Fibroblast of gingiva (primary cell): Measurements from ENCODE around the gene TTLL1.

Source experiments
- DNase-seq: peaks from one replicate; pipeline ENCODE4 v3.0.0-alpha.2; 2011; ENCODE audit warnings: low read depth

TTLL1 gene

DNA sequence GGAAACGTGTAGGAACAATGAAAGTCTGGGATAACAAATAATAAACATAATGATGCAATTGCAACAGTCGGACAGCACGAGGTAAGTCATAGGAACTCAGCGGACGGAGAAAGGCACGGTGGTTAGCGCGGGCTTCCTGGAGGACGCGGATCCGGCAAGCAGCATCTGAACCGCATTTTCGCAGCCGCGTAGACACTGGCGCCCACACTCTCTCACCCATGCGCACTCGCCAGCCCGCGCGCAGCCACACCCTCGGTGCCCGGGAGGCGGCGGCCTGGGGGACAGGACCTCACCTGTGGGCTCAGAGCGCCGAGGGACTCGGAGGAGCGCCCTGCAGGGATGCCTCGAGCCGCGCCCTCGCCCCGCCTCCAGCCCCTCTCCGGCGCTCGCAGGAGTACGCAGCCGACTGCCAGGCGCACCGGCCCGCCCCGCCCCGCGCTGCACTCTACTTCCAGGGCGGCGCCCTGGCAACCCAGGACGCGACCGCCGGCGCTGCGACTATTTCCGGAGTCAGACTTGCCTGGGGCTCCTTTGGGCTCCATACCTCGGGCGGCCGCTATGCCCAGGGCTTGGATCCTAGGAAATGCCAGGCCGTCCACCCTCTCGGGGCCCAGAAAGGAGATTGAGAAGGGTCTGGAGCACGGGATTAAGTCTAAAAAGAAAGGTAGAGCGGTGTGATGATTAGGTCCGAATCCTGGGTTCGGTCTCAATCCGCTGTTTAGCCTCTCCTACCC, at the start of gene TTLL1:
Gene TTLL1 (minus strand): TSS at position 408 of the 734 bp plus-strand sequence. CDS start 13,805 bp downstream, outside the sequence.
- DNase-seq: peak; percentile 81

DNA sequence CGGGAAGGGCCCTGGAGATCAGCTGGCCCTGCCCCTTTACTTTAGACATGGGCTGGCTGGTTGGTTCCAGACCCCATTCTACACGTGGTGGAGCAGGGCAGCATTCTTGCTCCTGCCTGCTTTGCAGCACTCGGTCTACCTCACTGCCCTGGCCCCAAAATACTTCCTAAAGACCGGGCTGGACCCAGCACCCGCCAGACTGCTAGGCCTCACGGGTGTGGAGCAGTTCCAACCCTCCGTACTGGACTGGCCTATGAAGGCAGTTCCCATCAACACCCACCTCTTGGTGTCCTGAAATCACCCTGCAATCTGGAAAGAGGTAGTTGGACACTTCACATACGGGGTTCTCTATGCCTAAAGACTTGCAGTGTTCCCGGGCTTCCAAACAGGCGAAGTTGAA, 47.6 kb upstream of the TTLL1 start:
- no peak for DNase-seq

DNA sequence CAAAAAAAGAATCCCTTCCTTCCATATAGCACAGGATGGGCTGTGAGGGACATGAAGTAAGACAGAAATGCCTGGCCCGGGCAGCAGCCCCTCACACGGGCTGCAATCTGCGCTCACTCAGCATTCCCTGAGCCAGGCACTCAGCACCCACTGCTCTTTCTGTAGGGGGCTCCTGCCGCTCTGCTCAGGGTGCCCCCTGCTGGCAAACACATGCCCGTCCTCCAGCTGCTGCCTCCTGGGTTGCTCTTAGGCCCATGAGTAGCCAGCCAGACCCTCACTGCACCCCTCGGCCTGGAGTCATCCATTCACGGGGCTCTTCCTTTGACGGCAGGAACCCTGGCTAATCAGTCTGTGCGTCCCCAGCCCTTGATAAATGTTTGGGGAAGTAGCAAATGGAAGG, 47.1 kb upstream of the TTLL1 start:
- DNase-seq: no peak

DNA sequence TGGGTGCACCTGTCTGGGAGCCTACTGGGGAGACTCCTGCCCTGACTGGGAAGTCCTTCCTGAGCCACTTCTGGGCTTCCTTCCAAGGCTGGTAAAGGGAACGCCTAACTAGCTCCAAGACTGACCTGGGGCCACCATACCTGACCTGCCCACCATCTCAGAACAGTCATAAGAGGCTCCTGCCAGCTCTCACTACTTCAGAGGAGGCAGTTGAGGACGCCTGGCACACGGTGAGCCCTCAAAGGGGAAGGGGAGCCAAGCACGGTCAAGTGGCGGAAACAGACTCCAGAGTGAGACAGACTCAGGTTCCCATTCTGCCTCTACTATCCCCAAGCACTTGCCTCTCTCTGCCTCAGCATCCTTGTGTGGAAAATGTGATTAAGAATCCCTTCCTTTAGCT, 46.4 kb upstream of the TTLL1 start:
- DNase-seq: no peak

DNA sequence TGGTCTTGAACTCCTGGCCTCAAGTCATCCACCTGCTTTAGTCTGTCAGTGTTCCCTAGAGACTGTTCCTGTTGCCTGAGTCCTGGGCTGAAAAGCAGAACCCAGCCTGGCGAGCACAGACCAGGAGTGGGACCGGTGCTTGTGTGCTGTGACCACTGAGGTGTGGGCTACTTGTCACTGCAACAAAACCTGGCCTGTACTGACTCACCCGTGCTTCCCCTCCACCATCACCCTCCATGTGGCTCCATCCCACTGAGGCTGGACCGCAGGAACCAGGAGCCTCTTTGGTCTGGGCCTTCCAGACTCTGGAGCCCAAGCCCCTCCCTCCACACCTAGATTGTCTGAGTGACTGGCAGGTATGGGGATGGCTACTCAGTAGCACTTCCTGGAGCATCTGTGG, 45.4 kb upstream of the TTLL1 start:
- DNase-seq: no peak

DNA sequence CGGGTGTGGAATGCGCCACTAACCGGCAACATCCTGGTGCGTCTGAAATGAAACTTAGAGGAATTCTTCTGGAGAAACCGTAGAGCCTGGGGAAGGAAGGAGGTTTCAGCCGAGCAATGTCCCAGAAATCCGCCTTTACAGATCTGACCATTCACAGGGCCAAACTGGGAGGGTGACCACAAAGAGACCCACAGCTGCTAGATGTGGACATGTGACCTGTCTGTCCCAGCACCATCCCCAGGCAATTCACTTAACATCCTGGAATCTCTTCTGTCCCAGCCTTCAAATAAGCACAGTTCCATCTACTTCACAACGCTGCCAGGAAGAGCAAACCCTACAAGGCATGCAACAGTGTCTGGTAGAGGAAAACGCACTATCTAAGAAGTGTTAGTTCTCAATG, 44.2 kb upstream of the TTLL1 start:
- DNase-seq: no peak

DNA sequence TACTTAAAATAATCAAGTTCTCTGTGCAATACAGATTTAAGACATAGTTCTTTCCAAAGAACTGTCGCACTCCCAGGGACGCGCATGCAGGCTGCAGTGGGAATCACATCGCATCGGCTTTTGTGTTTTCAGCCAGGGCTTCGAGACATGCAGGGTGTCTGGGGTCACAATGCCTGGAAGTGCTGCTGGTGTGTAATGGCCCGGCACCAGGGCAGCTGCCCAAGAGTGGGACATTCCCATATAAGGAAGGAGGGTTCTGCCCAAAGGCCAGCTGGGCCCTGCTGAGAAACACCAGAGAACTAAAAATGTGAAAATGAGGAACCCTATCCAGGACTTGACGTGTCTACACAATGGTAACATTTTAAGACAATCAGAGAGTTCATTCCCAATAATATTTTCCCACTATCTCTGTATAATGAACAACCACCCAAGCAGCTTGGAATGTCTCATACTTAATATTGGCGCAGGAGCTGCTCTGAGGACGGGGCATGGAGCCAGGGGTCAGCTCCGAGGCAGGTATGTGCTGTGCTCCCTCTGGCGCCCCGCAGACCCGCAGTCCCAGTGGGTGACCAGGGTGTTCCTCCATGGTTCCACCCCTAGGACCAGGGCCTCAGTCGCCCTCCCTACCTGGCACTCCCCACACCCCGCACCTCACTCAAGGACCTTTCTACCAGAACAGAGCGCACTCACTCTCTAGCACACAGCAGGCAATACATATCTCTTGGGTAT, 42.7 kb upstream of the TTLL1 start:
- DNase-seq: no peak

DNA sequence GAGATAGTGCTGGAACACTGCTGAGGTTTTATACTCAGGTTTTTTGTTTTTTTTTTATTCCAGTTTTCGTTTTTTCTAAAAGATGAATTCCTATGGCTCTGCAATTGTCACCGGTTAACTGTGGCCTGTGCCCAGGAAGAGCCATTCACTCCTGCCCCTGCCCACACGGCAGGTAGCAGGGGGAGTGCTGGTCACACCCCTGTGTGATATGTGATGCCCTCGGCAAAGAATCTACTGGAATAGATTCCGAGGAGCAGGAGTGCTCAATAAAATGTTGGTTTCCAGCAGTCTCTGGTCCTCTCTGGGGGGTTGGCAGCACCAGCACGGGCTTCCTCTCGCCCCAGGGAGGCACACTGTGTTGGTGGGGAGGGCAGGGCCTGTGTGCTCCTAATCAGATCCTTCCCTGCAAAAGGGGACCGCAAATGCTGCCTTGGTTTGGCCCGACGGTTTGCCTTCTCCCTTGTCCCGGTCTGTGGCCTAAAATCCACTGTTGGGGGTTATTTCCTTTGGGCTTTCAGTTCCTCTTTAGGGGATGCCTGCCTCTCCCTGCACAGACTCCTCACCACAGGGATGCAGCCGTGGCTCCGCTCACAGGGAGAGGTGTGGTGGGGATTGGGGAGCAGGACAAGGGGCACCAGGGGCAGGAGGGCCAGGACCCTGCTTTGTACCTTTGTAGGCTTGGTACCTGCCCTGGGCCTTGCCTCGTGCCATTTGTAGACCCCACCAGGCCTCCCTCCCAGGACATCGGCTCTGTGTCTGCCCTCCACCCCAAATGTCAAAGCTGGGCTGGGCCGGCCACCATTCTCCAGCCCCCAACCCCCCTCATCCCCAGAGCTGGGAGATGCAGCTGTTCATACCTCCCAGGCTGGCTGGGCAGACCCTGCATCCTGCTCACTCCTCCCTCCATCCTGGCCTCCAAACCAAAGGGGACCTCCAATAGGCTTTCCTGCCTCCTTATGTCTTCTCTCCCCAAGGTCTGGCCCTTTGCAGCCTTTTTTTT, 40.5 kb upstream of the TTLL1 start:
- no peak for DNase-seq

DNA sequence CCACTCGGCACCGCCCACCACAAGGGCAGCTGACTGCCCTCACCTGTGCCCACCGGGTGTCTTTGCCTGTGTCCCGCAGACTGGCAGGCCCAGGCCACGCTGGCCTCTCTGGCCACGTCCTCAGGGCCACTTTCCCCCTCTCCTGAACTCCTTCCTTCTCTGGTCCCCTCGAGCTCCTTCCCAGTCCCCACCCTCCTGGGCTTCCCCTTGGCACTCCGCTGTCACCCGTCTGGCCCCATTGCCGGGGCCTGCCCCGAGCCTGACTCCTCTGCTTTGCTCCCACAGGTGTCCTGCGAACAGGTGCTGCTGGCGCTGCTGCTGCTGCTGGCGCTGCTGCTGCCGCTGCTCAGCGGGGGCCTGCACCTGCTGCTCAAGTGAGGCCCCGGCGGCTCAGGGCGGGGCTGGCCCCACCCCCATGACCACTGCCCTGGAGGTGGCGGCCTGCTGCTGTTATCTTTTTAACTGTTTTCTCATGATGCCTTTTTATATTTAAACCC, 39.8 kb upstream of the TTLL1 start:
- DNase-seq: no peak

DNA sequence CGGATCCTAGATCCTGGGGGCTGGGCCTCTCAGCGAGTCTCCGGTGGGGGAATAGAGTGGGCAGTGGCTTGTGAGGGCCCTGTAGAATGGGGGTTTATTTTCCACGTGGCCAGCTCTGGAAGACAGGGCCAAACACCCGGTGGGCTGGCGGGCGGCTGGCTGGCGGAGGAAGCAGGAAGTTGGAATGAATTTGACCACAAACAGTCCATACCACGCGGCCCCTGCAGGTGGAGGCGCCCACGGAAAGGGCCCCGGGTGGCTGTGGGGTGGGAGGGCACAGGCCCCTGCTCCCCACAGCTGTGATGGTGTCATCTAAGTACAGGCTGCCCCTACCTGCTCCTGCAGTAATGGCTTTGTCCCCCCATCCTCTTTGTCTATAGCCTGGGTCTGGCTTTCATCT, 38.9 kb upstream of the TTLL1 start:
- DNase-seq: no peak

DNA sequence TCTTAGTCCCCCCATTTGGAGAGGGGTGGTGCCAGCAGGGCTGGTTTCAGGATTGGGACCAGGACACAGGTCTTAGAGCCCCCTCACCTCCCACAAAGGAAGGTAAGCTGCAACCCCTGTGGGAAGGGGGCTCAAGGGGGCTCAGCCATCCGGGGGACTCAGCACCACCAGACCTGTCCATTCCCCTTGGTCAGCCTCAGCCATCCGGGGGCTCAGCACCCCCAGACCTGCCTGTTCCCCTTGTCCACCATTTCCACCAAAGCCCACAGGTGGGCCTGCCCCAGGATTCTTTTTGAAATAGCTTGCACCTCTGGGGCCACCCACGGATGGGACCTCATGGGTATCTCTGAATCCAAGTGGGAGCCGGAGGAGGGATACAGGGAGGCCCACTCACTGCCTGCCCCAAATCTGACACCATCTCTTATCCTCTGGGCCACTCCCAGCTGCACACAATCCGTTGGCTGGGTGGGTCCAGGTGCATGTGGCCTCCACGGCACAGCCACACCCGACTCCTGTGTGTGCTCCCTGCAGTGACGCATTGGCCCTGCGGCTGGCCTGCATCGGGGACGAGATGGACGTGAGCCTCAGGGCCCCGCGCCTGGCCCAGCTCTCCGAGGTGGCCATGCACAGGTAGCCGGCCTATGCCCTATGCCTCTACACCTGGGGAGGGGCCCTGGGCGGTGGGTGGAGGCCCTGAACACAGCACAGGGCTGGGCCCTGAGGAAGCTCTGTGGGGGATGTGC, 38.1 kb upstream of the TTLL1 start:
- DNase-seq: no peak

DNA sequence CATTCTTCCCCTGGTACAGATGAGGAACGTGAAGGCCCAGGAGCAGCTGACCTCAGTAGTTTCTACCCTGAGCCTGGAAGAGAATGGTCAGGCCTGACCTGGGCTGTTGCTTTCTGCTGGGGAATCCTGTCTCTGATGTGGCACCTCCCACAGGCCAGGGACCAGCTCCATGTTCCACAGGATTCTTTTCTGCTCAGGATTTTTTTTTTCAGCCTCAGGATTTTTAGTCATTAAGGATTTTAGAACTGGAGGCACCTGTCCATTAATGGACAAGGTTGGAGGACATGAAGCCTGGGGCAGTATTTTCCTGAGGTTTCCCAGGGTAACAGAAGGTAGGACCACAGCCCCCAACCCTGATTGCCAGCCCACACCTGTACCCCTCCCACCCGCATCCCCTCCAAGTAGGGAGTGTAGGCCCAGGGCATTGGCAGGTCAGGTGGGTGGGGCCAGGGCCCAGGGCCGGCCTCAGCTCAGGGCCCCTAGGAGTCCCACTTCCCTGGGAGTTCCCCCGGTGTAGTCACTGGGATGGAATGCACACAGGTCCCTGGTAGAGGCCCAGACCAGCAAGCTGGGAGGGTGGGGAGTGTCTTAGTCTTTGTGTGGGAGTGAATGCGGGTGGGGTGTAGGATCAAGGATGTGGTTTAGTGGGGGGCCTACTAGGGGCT, 37.4 kb upstream of the TTLL1 start:
- no peak for DNase-seq

DNA sequence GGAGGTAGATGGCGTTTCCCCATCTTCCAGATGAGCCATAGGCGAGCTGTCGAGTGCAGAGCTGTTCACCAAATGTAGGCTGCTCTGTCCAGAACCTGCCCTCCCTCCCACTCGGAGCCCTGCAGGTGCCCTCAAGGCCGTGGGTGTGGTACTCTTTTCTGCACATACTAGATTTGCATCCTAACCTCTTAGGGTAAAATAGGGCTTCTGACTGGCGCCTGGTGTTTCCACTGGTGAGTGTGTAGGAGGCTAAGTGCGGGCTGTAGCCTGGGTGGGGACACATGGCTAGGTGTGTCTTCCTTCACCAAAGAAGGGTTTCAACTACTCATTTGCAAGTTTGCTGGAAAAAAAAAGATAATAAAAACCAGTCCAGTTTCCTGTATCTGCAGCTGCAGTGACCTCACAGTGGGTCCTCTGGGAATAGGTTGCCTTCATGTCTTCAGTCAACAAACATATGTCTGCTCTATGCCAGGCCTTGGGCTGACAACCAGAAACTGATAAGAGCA, 29.8 kb upstream of the TTLL1 start:
- no peak for DNase-seq

DNA sequence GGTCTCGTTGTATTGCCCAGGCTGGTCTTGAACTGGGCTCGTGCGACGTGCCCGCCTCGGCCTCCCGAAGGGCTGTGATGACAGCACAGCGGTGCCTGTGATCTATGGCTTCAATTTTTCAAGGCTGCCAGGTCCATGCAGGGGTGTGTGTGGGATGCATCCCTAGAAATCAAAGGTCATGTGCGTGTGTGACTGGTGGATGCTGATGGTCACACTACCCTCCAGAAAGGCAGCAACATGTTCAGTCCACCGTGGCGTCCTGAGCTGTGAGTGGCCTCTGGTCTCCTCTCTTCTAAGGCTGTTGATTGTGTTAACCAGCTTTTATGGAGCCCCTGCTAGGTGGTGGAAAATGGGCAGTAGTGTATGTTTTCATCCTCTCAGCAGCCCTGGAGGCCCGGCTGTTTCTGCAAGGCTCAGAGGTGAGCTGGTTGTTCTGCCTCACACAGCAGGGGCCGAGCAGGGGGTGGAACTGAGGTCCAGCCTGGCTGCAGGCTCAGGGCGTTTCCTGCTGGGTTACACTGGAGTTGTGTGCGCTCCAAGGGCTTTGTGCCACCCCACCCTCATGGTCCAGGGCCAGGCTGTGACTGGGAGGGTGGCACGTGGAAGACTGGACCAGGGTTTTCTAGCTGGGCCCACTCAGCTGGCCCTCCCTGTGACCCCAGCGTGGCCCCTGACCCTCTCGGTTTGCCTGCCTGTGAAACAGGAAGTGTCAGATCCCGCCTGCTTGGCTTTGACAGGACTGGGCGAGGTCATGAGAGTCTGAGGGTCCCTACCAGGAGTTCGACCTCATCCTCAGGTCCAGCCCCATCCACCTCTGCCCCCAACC, 29.0 kb upstream of the TTLL1 start:
- no peak for DNase-seq

DNA sequence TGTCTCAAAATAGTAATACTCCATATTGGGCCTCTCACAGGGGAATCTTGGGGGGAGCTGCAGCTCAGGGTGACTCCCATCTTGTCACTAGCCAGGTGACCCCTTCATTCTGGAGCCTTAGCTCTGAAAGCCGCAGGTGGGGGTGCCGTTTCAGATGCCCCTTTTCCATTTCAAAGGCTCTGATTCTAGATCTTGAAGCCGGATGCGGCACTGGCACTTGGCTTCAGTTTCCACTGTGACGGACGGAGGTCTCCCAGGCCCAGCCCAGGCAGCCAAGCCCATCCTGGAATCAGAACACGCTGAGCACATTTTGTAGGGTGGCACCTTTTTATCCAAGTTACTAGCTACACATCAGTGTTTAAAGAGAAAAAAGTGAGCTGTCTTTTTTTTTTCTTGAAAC, 27.7 kb upstream of the TTLL1 start:
- DNase-seq: no peak

DNA sequence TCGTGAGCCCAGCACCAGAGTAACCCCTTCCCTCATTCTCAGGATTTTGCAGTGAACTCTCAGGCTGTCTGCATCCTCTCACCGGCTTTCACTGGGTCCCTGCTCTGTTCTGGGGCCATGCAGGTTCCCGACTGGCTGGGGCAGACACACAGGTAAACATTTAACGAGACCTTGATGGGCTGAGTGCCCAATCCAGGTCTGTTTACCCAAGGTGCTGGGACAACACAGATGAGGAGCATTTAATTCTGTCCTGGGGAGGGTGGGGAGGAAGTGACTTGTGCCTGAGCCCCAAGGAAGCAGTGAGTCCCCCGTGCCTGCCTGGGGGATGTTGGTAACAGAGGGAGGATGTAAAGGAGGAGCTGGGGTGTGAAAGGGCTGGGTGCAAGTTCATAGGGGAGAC, 25.8 kb upstream of the TTLL1 start:
- DNase-seq: no peak

DNA sequence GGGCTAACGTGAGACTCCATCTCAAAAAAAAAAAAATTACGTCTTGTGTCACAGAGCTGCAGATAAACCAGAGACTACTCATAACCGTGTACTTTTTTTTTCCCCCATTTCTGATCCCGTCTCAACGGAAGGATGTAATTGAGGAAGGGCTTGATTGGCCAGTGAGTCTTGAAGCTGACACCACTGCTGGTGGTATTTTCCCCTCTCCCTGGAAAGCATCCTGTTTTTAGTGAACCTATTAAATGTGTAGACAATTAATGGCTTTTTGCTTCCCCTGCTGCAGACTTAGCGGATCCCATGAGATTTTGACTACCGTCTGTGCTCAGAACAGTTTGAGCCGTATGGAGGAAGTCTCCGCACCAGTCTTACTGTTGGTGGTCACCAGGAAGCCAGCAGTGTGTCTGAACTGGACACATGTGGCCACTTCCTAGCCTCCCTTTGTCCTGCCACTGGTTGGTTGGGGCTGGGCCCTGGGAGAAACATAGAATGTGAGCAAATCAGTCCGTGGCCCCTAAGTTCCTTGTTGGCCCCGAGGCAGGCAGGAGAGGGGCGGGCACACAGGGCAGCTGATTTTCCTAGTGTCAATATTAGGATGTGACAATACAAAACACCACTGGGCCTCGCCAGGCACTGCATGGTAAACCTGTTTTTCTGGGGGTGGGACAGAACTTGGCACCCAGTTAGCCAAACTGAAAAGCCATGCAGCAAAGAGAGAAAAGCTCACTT, 24.5 kb upstream of the TTLL1 start:
- no peak for DNase-seq

DNA sequence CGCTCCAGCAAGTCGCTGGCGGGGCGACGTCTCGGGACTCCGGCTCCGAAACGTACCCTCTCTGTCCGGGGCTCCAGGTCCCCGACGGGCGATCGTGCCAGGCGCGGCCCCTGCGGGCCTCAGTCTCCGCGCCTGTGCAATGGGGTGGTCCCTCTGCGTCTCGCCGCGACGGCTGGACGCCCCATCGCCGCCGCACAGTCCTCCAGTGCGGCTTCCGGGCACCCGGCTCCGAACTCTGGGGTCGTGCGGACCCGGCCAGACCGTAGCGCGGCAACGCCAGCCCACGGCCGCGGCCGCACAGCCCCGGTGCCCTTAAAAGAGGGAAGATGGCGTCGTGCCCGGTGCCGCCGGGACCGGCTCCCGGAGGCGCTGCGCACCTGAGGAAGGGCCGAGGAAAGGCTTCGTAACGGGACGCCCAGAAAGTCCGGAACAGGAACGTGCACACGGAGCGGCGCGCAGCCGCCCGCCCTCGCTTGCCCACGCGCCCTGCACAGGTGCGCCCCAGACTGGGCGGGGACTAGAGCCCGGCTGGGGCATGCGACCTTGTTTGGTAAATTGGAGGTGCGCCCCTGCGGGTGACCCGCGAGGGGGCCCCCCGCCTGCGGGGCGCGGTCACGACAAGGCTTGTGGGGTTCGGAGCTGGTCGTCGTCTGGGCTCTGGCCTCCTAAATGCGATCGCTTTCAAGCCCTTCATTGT, 21.9 kb upstream of the TTLL1 start:
- DNase-seq: no peak
